GM12878 (cell line): Measurements from ENCODE around the gene RNF113B. TPM values are rescaled to one million over a fixed set of nuclear protein-coding genes. Genes with fewer than 3 reads are reported as not detected.

Experiments used
- ATAC-seq: fragments of 200-7000 bp; cut with Tn5 transposase; 3 replicates; pipeline ENCODE4 v1.9.1; 2020; ENCODE audit warnings: mild to moderate bottlenecking, moderate library complexity
- BruUV-seq: library from RNA; stranded (reverse); fragments of 400-500 nt; replicated peaks from 2 replicates; lab custom pipeline; 2021; lab: Mats Ljungman, UMichigan
- CTCF ChIA-PET: fragments of 300-600 bp; sonication (Branson Sonifier 250); formaldehyde crosslinking; extraction: SDS; loops from one replicate; lab custom pipeline; 2021; ENCODE audit warnings: inconsistent platforms; lab: Yijun Ruan, JAX
- POLR2A ChIA-PET: fragments of 350-600 bp; formaldehyde crosslinking; extraction: SDS; loops from one replicate; lab custom pipeline; 2021; ENCODE audit warnings: inconsistent platforms; lab: Charles Lee
- RAD21 ChIA-PET: fragments of 300-600 bp; sonication (Branson Sonifier 250); formaldehyde crosslinking; loops from one replicate; lab custom pipeline; 2023; ENCODE audit warnings: antibody characterized with exemption; ENCODE audit not compliant: unreplicated experiment; lab: Charles Lee
- SMC1A ChIA-PET: fragments of 300-600 bp; sonication (Branson Sonifier 250); formaldehyde crosslinking; loops from one replicate; lab custom pipeline; 2023; ENCODE audit not compliant: unreplicated experiment, uncharacterized antibody; lab: Charles Lee
- DNase-seq: peaks from one replicate; pipeline ENCODE4 v3.0.0-alpha.2; 2011; ENCODE audit warnings: low read depth, low spot score
- FAIRE-seq: peaks from 3 replicates; lab custom pipeline; 2011; peaks lifted over from hg19 to GRCh38; lab: Jason Lieb, UNC
- H2AFZ ChIP-seq: 2 replicates; pipeline ENCODE4 v1.6.0; 2011; ENCODE audit warnings: low read depth, low read length, control low read depth; ENCODE audit not compliant: control insufficient read depth
- H3K27ac ChIP-seq: 2 replicates; pipeline ENCODE4 v1.5.1; 2011; ENCODE audit warnings: control low read depth; ENCODE audit not compliant: control insufficient read depth, insufficient read depth
- H3K27me3 ChIP-seq, 2 experiments: replicated peaks in 1 of 2; 2 replicates each; pipeline versions ENCODE4 v1.6.0 to v1.6.1; 2011; ENCODE audit warnings: low read length in 1 of 2; ENCODE audit not compliant: control insufficient read depth in 2 of 2, insufficient read depth in 2 of 2
- H3K36me3 ChIP-seq, 2 experiments: 2 replicates each; pipeline ENCODE4 v1.5.1; 2011; ENCODE audit warnings: low read length in 1 of 2; ENCODE audit not compliant: control insufficient read depth in 2 of 2, insufficient read depth in 2 of 2
- H3K4me1 ChIP-seq: 2 replicates; pipeline ENCODE4 v1.6.1; 2011; ENCODE audit warnings: mild to moderate bottlenecking, low read length, moderate library complexity, mixed read lengths; ENCODE audit not compliant: control insufficient read depth, insufficient read depth
- H3K4me2 ChIP-seq: 2 replicates; pipeline ENCODE4 v1.6.0; 2011; ENCODE audit warnings: control low read depth; ENCODE audit not compliant: control insufficient read depth, insufficient read depth
- H3K4me3 ChIP-seq: fragments of 200-600 bp; sonication (generic); 2 replicates; pipeline ENCODE4 v1.5.1; 2016
- H3K79me2 ChIP-seq: 2 replicates; pipeline ENCODE4 v1.6.0; 2011; ENCODE audit warnings: low read length; ENCODE audit not compliant: control insufficient read depth, insufficient read depth
- H3K9ac ChIP-seq: 2 replicates; pipeline ENCODE4 v1.8.0; 2011; ENCODE audit warnings: low read length, control low read depth, mixed read lengths; ENCODE audit not compliant: control insufficient read depth, insufficient read depth
- H3K9me3 ChIP-seq: replicated peaks from 3 replicates; pipeline ENCODE4 v1.5.1; 2011; ENCODE audit warnings: mild to moderate bottlenecking, low read length; ENCODE audit not compliant: control insufficient read depth, insufficient read depth
- H4K20me1 ChIP-seq: 2 replicates; pipeline ENCODE4 v1.6.0; 2011; ENCODE audit not compliant: control insufficient read depth, insufficient read depth
- E2F4 ChIP-seq: IDR thresholded peaks from 2 replicates; pipeline ENCODE4 v1.6.1; 2012; ENCODE audit warnings: low read depth, low read length, improper control_type of control experiment
- E2F8 ChIP-seq: fragments of 450-650 bp; IDR thresholded peaks from 2 replicates; pipeline ENCODE4 v1.6.1; 2018; ENCODE audit warnings: mild to moderate bottlenecking, low read depth, moderate library complexity; ENCODE audit not compliant: partially characterized antibody
- MEF2A ChIP-seq: IDR thresholded peaks from 2 replicates; pipeline ENCODE4 v1.6.1; 2011; ENCODE audit warnings: low read depth, mild to moderate bottlenecking, low read length, moderate library complexity; ENCODE audit not compliant: insufficient read depth
- MLLT1 ChIP-seq: fragments of 450-650 bp; IDR thresholded peaks from 2 replicates; pipeline ENCODE4 v1.6.1; 2016; ENCODE audit warnings: mild to moderate bottlenecking
- MTA2 ChIP-seq: fragments of 450-650 bp; IDR thresholded peaks from 2 replicates; pipeline ENCODE4 v1.6.1; 2016; ENCODE audit warnings: low read depth, mild to moderate bottlenecking, moderate library complexity
- NFYA ChIP-seq: IDR thresholded peaks from 2 replicates; pipeline ENCODE4 v1.6.1; 2011; ENCODE audit warnings: low read depth, mild to moderate bottlenecking, low read length, improper control_type of control experiment, borderline replicate concordance
- NFYB ChIP-seq: IDR thresholded peaks from 2 replicates; pipeline ENCODE4 v1.6.1; 2011; ENCODE audit warnings: low read depth, mild to moderate bottlenecking, low read length, improper control_type of control experiment, moderate library complexity; ENCODE audit not compliant: insufficient read depth
- PKNOX1 ChIP-seq: fragments of 450-650 bp; IDR thresholded peaks from 2 replicates; pipeline ENCODE4 v1.6.1; 2016; ENCODE audit warnings: mild to moderate bottlenecking
- RELB ChIP-seq: fragments of 450-650 bp; IDR thresholded peaks from 2 replicates; pipeline ENCODE4 v1.6.1; 2017; ENCODE audit warnings: low read depth, mild to moderate bottlenecking, moderate library complexity
- SIX5 ChIP-seq: IDR thresholded peaks from 2 replicates; pipeline ENCODE4 v1.6.1; 2011; ENCODE audit warnings: mild to moderate bottlenecking, low read depth, low read length, moderate library complexity; ENCODE audit not compliant: severe bottlenecking
- USF1 ChIP-seq: IDR thresholded peaks from 2 replicates; pipeline ENCODE4 v1.6.1; 2011; ENCODE audit warnings: borderline replicate concordance, low read depth, mild to moderate bottlenecking, moderate library complexity, mixed read lengths, low read length; ENCODE audit not compliant: insufficient read depth; ENCODE audit errors: extremely low read length
- WGBS: methylation state at CpG from one replicate; pipeline ENCODE4 v1.1.6; 2016; ENCODE audit warnings: low lambda C conversion rate; ENCODE audit not compliant: insufficient replicate concordance, insufficient coverage; ENCODE audit errors: missing lambda C conversion rate; 5-methylcytosine and 5-hydroxymethylcytosine counted together
- in situ Hi-C: fragments of 300-500 bp; cut with MboI; formaldehyde crosslinking; loops from 9 replicates; pipeline ENCODE4 v1.14.3; 2018; ENCODE audit warnings: mixed read lengths
- intact Hi-C: fragments of 100-400 bp; cut with micrococcal nuclease; formaldehyde crosslinking; loops from one replicate; pipeline ENCODE4 v1.14.2; 2022; ENCODE audit not compliant: unreplicated experiment
- polyA plus RNA-seq, 11 experiments: library from polyadenylated mRNA; depleted of rRNA in 4 of 11; unstranded in 6 of 11; stranded (reverse) in 5 of 11; fragments of >200 nt; fragmentation: Nextera tagmentation in 4 of 11; fragmentation: Illumina TruSeq in 1 of 11; extraction: Ambion mirVana in 4 of 11; extraction: Trizol in 1 of 11; gene quantifications; 1 replicate in 1 of 11; 2 replicates in 10 of 11; pipeline versions ENCODE4 v1.2.1 to v1.2.3, GENCODE V29; 2011 to 2016; ENCODE audit warnings: inconsistent platforms in 2 of 11, missing spikeins in 2 of 11, low read depth in 1 of 11
- total RNA-seq, 4 experiments: library from RNA; depleted of rRNA in 3 of 4; stranded (reverse); fragments of >200 nt in 3 of 4; fragmentation: Illumina TruSeq in 1 of 4; extraction: Trizol in 1 of 4; gene quantifications; 2 replicates each; pipeline versions ENCODE4 v1.2.1 to v1.2.3, GENCODE V29; 2013 to 2021

The RNF113B gene
- total and polyA plus RNA-seq, 10 of the 15 experiments (the other 5 are each of a cell fraction or from before 2014, with no cell fraction given): not detected

GRCh38 chr13:98204546-98204945, 27.5 kb upstream of the RNF113B start (continued):
- no peak for TF ChIP-seq NFYA
- TF ChIP-seq PKNOX1: no peak
- TF ChIP-seq SIX5: no peak
- TF ChIP-seq MTA2: no peak
- TF ChIP-seq, all 136 proteins: peak for 0

- Histone ChIP-seq H3K4me1 (no peaks in the 10 kb centered on the region), H3K79me2 (no peaks in the 10 kb centered on the region), H2AFZ (no peak overlapping the region), H3K9ac (no peak overlapping the region), H3K4me2 (no peak overlapping the region), H3K4me3 (no peak overlapping the region), H3K9me3 (no peaks in the 10 kb centered on the region; the same call in 2 of the 3 replicates), H3K36me3 (no peaks in the 10 kb centered on the region), H3K27ac (no peak overlapping the region), H3K27me3 (no peaks in the 10 kb centered on the region), H4K20me1 (no peaks in the 10 kb centered on the region)
- POLR2A ChIA-PET: no interaction called here
- intact Hi-C loops: no loop called here
- no TSS peak for BruUV-seq
- in situ Hi-C loops: no loop called here
- CTCF ChIA-PET: no interaction called here
- DNase-seq: no peak
- RAD21 ChIA-PET: no interaction called here
- ATAC-seq: no peak
- SMC1A ChIA-PET: interaction anchor here (1.3 to 5.5 kb wide), 3 partner anchors 11 to 29 kb away, joined by 3 to 31 read pairs (median 7); no protein-coding TSS in a partner anchor
- no peak for FAIRE-seq
- WGBS: 62% methylated on average over 8 of the region's 8 CpGs
- TF ChIP-seq E2F4 (no peak), USF1 (no peak), NFYB (no peak), MEF2A (no peak), MLLT1 (no peak), E2F8 (no peak), RELB (no peak)
These were observed 26.7 kb upstream of the RNF113B start for GRCh38 chr13:98203646-98204326.
